ENCODE results near the gene TENM3.

The TENM3 gene

GRCh38 chr4:182219411-182220056 is 23.7 kb upstream of the TENM3 start:
- H3K27ac Mint-ChIP-seq: no peak overlapping the region
- DNase-seq: no peak
- CTCF ChIA-PET: no interaction called here
- H3K4me3 Mint-ChIP-seq: no peak overlapping the region
- H3K4me1 Mint-ChIP-seq: no peaks in the 10 kb centered on the region
- H3K9me3 Mint-ChIP-seq: no peaks in the 10 kb centered on the region
- no peaks in the 10 kb centered on the region for H3K27me3 Mint-ChIP-seq
- H3K36me3 Mint-ChIP-seq: no peaks in the 10 kb centered on the region

DNA sequence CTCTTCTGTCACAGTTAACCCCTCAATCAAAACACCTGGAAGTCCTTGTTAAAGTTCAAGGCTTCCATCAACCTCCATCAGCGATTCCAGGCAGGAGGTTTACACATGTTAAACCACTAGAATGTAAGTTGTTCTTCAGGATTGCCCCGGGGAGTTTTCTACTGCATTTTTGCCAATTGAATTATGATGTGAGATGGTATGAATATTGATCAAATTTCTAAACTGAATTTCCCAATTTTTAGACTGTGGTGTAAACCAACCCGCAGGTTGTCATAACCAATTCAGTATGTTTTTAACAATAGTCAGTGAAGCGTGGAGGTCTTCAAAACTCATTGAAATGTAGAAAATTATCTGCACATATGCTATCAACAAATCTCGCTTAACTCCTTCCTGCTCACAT is 21.2 kb upstream of the TENM3 start:
- no peak for DNase-seq
- Mint-ChIP-seq H3K36me3 (no peaks in the 10 kb centered on the region), H3K4me1 (no peaks in the 10 kb centered on the region), H3K27me3 (no peaks in the 10 kb centered on the region), H3K4me3 (no peak overlapping the region), H3K9me3 (no peaks in the 10 kb centered on the region), H3K27ac (no peak overlapping the region)
- CTCF ChIA-PET: no interaction called here

DNA sequence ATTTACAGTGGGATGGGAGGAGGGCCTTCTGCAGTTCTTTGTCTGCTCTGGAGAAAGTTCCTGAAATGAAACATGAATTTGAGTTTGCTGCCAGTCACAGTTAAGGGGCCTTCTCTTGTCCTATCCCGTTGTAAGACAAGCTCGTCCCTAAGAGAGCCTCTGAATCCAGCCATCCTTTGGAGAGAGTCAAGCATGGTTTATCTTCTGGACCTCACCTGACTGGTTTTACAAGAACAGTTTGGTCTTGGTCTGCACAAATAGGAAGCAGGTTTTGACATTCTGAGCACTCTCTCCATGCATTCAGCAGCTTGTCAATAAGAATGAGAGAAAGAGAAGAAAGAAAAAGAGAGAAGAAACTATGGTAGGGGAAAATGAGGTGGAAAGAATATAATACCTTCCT is 20.4 kb upstream of the TENM3 start:
- DNase-seq: no peak
- H3K9me3 Mint-ChIP-seq: no peaks in the 10 kb centered on the region
- H3K4me1 Mint-ChIP-seq: no peaks in the 10 kb centered on the region
- no peak overlapping the region for H3K4me3 Mint-ChIP-seq
- no peak overlapping the region for H3K27ac Mint-ChIP-seq
- CTCF ChIA-PET: no interaction called here
- H3K27me3 Mint-ChIP-seq: no peaks in the 10 kb centered on the region
- H3K36me3 Mint-ChIP-seq: no peaks in the 10 kb centered on the region

DNA sequence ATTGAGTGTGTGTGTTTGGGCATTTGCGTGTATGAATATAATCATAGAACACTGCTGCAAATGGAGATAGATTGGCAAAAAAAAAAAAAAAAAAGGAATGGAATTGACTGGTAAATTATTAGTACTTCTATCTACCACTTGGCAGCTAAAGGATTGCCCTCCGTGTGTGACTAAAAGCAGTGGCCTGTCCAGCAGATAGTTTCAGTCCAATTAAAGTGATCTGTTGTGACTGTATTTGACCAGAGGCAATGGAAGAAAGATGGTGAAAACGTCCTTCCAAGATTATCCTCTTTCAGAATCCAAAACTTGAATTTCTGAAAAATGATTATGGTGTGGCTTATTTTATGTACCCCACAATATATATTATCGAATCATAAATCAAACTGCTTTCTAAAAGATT is 19.5 kb upstream of the TENM3 start:
- H3K27ac Mint-ChIP-seq: no peak overlapping the region
- H3K4me1 Mint-ChIP-seq: no peaks in the 10 kb centered on the region
- no peak overlapping the region for H3K4me3 Mint-ChIP-seq
- CTCF ChIA-PET: no interaction called here
- H3K27me3 Mint-ChIP-seq: no peaks in the 10 kb centered on the region
- no peak for DNase-seq
- H3K9me3 Mint-ChIP-seq: no peaks in the 10 kb centered on the region
- H3K36me3 Mint-ChIP-seq: no peaks in the 10 kb centered on the region

- DNase-seq: no peak
- no peaks in the 10 kb centered on the region for H3K9me3 Mint-ChIP-seq
- CTCF ChIA-PET: no interaction called here
- H3K4me3 Mint-ChIP-seq: no peak overlapping the region
- no peak overlapping the region for H3K27ac Mint-ChIP-seq
- no peaks in the 10 kb centered on the region for H3K36me3 Mint-ChIP-seq
- no peaks in the 10 kb centered on the region for H3K27me3 Mint-ChIP-seq
- H3K4me1 Mint-ChIP-seq: no peaks in the 10 kb centered on the region
These were observed 18.9 kb upstream of the TENM3 start for GRCh38 chr4:182224192-182224850.

GRCh38 chr4:182225257-182225852 is 17.8 kb upstream of the TENM3 start:
- H3K4me3 Mint-ChIP-seq: no peak overlapping the region
- no peaks in the 10 kb centered on the region for H3K36me3 Mint-ChIP-seq
- no peaks in the 10 kb centered on the region for H3K4me1 Mint-ChIP-seq
- H3K27ac Mint-ChIP-seq: no peak overlapping the region
- CTCF ChIA-PET: no interaction called here
- no peaks in the 10 kb centered on the region for H3K9me3 Mint-ChIP-seq
- H3K27me3 Mint-ChIP-seq: no peaks in the 10 kb centered on the region
- no peak for DNase-seq

DNA sequence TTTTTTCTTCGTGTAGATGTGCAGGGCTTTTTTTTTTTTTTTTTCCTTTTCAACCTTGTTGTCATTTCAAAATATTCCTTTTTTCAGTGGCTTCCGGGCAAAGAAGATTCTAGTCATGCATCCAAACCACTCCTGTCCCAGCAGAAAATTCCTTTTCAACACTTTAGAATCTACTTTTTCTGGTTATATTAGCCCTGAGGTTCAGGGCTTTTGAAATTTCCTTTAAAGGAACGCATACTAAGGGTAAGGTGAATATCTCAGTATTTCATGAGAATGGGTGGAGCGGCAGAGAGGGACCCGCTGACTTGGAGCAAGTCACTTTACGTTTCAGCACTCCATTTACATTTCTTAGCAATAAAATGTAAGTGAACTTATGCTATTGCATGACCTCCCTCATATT is 15.6 kb upstream of the TENM3 start:
- CTCF ChIA-PET: no interaction called here
- DNase-seq: no peak
- Mint-ChIP-seq H3K27ac (no peak overlapping the region), H3K4me1 (no peaks in the 10 kb centered on the region), H3K27me3 (no peaks in the 10 kb centered on the region), H3K9me3 (no peaks in the 10 kb centered on the region), H3K4me3 (no peak overlapping the region), H3K36me3 (no peaks in the 10 kb centered on the region)

DNA sequence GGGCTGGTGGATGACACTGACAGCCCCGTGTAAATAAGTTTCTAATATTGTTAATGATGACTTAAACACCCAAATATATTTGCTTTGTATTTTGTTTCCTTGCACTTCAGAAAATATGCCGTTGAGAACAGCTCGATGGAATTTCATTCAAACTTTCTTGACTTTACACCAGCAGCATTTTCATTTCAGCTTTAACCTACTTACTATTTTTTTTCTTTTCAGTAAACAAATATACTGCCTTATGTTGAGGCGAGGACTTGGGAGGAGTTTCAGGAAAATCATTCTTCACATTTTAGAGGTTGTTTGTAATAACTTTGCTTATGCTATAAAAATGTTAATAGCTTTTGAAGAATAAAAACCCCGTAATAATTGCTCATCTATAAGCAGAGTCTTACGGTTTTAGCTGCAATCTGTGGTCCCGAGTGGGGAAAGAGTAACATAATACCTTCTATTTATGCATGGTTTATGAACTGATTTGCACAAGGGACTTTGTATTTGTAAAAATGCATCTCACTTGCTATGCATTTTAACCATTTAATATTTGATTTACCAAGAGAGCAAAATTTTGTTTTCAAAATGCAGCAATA is 14.1 kb upstream of the TENM3 start:
- CTCF ChIA-PET: no interaction called here
- DNase-seq: no peak

DNA sequence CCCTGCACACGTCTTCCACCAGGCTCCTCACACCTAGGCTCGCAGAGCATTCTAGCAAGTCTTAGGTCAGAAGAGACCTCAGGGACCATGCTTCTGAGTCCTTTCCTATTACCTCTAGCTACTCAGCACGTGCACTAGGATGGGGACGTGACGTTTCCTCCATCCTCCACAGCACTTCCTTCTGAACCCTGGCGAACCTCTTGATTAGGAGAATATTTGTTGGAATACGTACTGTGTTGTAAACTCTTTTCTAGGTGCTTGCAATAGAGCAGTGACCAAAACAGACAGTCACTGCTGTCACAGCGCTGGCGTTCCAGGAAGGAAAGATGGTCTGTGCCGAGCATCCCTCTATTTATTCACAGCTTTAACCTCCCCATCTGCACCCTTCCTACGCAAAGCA is 12.9 kb upstream of the TENM3 start:
- Mint-ChIP-seq H3K4me3 (no peak overlapping the region), H3K4me1 (no peaks in the 10 kb centered on the region), H3K27me3 (no peaks in the 10 kb centered on the region), H3K36me3 (no peaks in the 10 kb centered on the region), H3K27ac (no peak overlapping the region), H3K9me3 (no peaks in the 10 kb centered on the region)
- no peak for DNase-seq
- CTCF ChIA-PET: no interaction called here

More for the DNA sequence above, 14.1 kb upstream of the TENM3 start:
- no peaks in the 10 kb centered on the region for H3K4me1 Mint-ChIP-seq
- no peaks in the 10 kb centered on the region for H3K9me3 Mint-ChIP-seq
- no peak overlapping the region for H3K4me3 Mint-ChIP-seq
- no peak overlapping the region for H3K27ac Mint-ChIP-seq
- no peaks in the 10 kb centered on the region for H3K36me3 Mint-ChIP-seq
- no peaks in the 10 kb centered on the region for H3K27me3 Mint-ChIP-seq

DNA sequence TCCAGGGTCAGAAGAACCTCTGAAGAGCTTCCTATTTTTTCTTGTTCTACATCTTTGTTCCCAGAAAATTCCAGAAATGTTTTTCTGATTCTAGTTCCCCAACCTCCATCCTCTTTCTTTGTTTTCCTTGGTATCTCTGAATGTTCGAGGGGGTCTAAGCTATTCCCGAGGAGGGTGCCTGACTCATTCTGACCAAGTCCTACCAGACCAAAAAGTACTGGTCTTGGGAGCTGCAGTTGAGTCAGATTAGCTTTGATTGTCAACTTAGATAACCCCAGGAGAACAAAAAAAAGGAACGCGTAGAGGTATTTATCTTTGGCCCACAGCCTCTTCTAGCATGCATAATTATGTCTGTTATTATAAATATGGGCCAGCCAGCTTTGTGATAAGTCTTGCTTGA is 12.1 kb upstream of the TENM3 start:
- no peak overlapping the region for H3K27ac Mint-ChIP-seq

GRCh38 chr4:182231496-182231895 is 11.7 kb upstream of the TENM3 start:
- Mint-ChIP-seq H3K36me3 (no peaks in the 10 kb centered on the region), H3K4me3 (no peak overlapping the region), H3K9me3 (no peaks in the 10 kb centered on the region), H3K4me1 (no peaks in the 10 kb centered on the region), H3K27me3 (no peaks in the 10 kb centered on the region), H3K27ac (no peak overlapping the region)
- CTCF ChIA-PET: no interaction called here
- no peak for DNase-seq

More for the DNA sequence above, 12.1 kb upstream of the TENM3 start:
- H3K36me3 Mint-ChIP-seq: no peaks in the 10 kb centered on the region
- H3K4me3 Mint-ChIP-seq: no peak overlapping the region
- H3K27me3 Mint-ChIP-seq: no peaks in the 10 kb centered on the region
- H3K4me1 Mint-ChIP-seq: no peaks in the 10 kb centered on the region
- DNase-seq: no peak
- no peaks in the 10 kb centered on the region for H3K9me3 Mint-ChIP-seq
- CTCF ChIA-PET: no interaction called here

GRCh38 chr4:182233310-182234090 is 9.7 kb upstream of the TENM3 start:
- Mint-ChIP-seq H3K4me3 (no peak overlapping the region), H3K36me3 (no peaks in the 10 kb centered on the region), H3K27ac (no peak overlapping the region), H3K4me1 (no peaks in the 10 kb centered on the region), H3K27me3 (no peaks in the 10 kb centered on the region), H3K9me3 (peaks cover 2% of the 10 kb centered on the region)
- CTCF ChIA-PET: no interaction called here
- DNase-seq: no peak

GRCh38 chr4:182235021-182235795 is 8.0 kb upstream of the TENM3 start:
- CTCF ChIA-PET: no interaction called here
- Mint-ChIP-seq H3K27me3 (no peaks in the 10 kb centered on the region), H3K4me3 (no peak overlapping the region), H3K36me3 (no peaks in the 10 kb centered on the region), H3K4me1 (no peaks in the 10 kb centered on the region), H3K27ac (no peak overlapping the region), H3K9me3 (peaks cover 2% of the 10 kb centered on the region)
- DNase-seq: no peak

GRCh38 chr4:182236186-182236585 is 7.0 kb upstream of the TENM3 start:
- H3K4me1 Mint-ChIP-seq: no peaks in the 10 kb centered on the region

More at GRCh38 chr4:182236186-182236585, 7.0 kb upstream of the TENM3 start:
- Mint-ChIP-seq H3K36me3 (no peaks in the 10 kb centered on the region), H3K9me3 (peaks cover 2% of the 10 kb centered on the region), H3K4me3 (no peak overlapping the region), H3K27ac (no peak overlapping the region), H3K27me3 (no peaks in the 10 kb centered on the region)
- no peak for DNase-seq
- CTCF ChIA-PET: no interaction called here
